PFSK-1 (cell line): ENCODE data around the gene TMEM131.

Experiments
- FOXP2 ChIP-seq: optimal IDR thresholded peaks from 2 replicates; pipeline ENCODE3; 2011; ENCODE audit warnings: borderline replicate concordance, control low read depth, inconsistent platforms; ENCODE audit not compliant: insufficient read depth; ENCODE audit errors: extremely low read length, extremely low read depth
- POLR2AphosphoS5 ChIP-seq: IDR thresholded peaks from 2 replicates; pipeline ENCODE4 v1.6.1; 2012; ENCODE audit warnings: low read depth, mild to moderate bottlenecking, control low read depth, low read length, moderate library complexity
- TAF1 ChIP-seq: IDR thresholded peaks from 2 replicates; pipeline ENCODE4 v1.6.1; 2012; ENCODE audit warnings: low read length, control low read depth, borderline replicate concordance; ENCODE audit not compliant: insufficient read depth
- TF ChIP-seq, protein P1 (sequence below), 2 experiments: IDR thresholded peaks; 2 replicates each; pipeline versions ENCODE4 v1.6.1 to v1.8.0; 2011 to 2012; ENCODE audit warnings: low read depth in 2 of 2, low read length in 2 of 2, control low read depth in 1 of 2, inconsistent platforms in 1 of 2, mild to moderate bottlenecking in 1 of 2, moderate library complexity in 1 of 2; ENCODE audit not compliant: insufficient read depth in 1 of 2

DNA sequence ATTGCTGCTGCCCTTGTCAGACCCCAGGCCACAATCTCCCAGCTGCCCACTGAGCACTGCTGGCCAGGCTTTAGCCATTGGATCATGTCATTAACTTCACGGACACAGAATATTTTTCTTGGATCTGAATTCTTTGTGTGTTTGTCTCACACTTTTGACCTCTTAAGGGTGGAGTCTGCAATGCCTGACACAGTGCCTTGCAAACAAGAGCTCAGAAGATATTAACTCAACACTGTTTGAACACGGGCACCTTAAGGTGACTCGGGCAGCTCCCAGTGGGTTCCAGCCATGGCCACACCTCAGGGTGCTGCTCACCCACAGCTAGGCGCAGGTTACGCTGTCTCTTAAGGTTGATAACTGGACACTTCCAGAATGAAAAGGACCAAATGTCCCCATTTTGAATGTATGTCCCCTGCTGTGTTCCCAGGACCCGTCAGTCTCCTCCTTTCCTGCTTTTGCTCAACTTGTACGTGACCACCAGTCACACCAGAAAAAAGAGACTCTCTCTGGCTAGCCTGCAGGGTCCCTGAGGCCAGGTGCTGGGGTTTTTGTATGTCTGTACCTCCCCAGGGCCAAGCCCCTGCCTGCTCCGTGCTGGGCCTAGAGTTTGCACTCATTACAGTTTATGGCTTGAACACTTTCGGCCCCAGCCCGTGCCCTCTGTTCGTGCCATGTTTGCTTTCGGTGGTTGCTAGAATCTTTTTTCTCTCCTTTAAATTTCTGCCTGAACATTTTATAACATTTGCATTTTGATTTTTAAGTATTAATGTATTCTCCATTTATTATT lies 33.4 kb upstream of the TMEM131 start:
- TF ChIP-seq TAF1 (no peak), POLR2AphosphoS5 (no peak), FOXP2 (no peak)
- TF ChIP-seq, protein P1, sequence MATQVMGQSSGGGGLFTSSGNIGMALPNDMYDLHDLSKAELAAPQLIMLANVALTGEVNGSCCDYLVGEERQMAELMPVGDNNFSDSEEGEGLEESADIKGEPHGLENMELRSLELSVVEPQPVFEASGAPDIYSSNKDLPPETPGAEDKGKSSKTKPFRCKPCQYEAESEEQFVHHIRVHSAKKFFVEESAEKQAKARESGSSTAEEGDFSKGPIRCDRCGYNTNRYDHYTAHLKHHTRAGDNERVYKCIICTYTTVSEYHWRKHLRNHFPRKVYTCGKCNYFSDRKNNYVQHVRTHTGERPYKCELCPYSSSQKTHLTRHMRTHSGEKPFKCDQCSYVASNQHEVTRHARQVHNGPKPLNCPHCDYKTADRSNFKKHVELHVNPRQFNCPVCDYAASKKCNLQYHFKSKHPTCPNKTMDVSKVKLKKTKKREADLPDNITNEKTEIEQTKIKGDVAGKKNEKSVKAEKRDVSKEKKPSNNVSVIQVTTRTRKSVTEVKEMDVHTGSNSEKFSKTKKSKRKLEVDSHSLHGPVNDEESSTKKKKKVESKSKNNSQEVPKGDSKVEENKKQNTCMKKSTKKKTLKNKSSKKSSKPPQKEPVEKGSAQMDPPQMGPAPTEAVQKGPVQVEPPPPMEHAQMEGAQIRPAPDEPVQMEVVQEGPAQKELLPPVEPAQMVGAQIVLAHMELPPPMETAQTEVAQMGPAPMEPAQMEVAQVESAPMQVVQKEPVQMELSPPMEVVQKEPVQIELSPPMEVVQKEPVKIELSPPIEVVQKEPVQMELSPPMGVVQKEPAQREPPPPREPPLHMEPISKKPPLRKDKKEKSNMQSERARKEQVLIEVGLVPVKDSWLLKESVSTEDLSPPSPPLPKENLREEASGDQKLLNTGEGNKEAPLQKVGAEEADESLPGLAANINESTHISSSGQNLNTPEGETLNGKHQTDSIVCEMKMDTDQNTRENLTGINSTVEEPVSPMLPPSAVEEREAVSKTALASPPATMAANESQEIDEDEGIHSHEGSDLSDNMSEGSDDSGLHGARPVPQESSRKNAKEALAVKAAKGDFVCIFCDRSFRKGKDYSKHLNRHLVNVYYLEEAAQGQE (IDR thresholded peaks at IDR 0.05; ENCODE audit: insufficient read depth in 1 of 2, low read depth in 2 of 2, low read length in 2 of 2), result no peak
